Activated T-cell treated with anti-CD3 and anti-CD28 coated beads, Interleukin-2, amount 50 U/mL, for 4 hours (primary cell): ENCODE data around the gene LAMA2. TPM values are rescaled to one million over a fixed set of nuclear protein-coding genes. Genes with fewer than 3 reads are reported as not detected.
A peak's percentile ranks its signal among the peaks of the same experiment; 100 is the strongest.

Source experiments
- ATAC-seq, 2 donors: fragments of 200-7000 bp; cut with Tn5 transposase; one replicate each; pipeline ENCODE4 v1.10.0; 2021
- DNase-seq: peaks from one replicate; pipeline ENCODE4 v3.0.0-alpha.2; 2020
- H3K27me3 Mint-ChIP-seq: one replicate; pipeline ENCODE4 v1.8.0; 2021; ENCODE audit warnings: low read depth, mixed read lengths
- H3K36me3 Mint-ChIP-seq: one replicate; pipeline ENCODE4 v1.8.0; 2022; ENCODE audit warnings: mixed read lengths; ENCODE audit not compliant: insufficient read depth
- H3K4me1 Mint-ChIP-seq: one replicate; pipeline ENCODE4 v1.8.0; 2021; ENCODE audit warnings: low read depth, mixed read lengths
- H3K4me3 Mint-ChIP-seq: one replicate; pipeline ENCODE4 v1.8.0; 2021; ENCODE audit warnings: mild to moderate bottlenecking, moderate library complexity, mixed read lengths
- H3K9me3 Mint-ChIP-seq: one replicate; pipeline ENCODE4 v1.8.0; 2021; ENCODE audit warnings: mixed read lengths
- total RNA-seq, 3 donors: library from RNA; stranded (reverse); gene quantifications; one replicate each; pipeline ENCODE4 v1.2.1, GENCODE V29; 2021

Gene LAMA2
- total RNA-seq, 3 donors from 2014 or later, result 2.1 to 4.7 (median 3.8) TPM

- ATAC-seq (no peak), DNase-seq (no peak)
- Mint-ChIP-seq H3K4me1 (peaks cover 35% of the 10 kb centered on the region), H3K9me3 (no peaks in the 10 kb centered on the region), H3K4me3 (no peak overlapping the region), H3K27me3 (no peaks in the 10 kb centered on the region), H3K36me3 (no peaks in the 10 kb centered on the region)
Measured at GRCh38 chr6:129279343-129280292, 396.7 kb downstream of the LAMA2 start.

GRCh38 chr6:129280293-129280644 lies 397.3 kb downstream of the LAMA2 start:
- ATAC-seq (no peak), DNase-seq (no peak)
- no peak overlapping the region for H3K4me3 Mint-ChIP-seq
- H3K27me3 Mint-ChIP-seq, result no peaks in the 10 kb centered on the region
- no peaks in the 10 kb centered on the region for H3K9me3 Mint-ChIP-seq
- H3K4me1 Mint-ChIP-seq, result peaks cover 35% of the 10 kb centered on the region
- H3K36me3 Mint-ChIP-seq, result no peaks in the 10 kb centered on the region

- ATAC-seq (peak; percentile 70 to 90), DNase-seq (peak; percentile 12)
- Mint-ChIP-seq H3K27me3 (no peaks in the 10 kb centered on the region), H3K9me3 (no peaks in the 10 kb centered on the region), H3K4me1 (peaks cover 35% of the 10 kb centered on the region), H3K4me3 (peak overlapping the region; percentile 22), H3K36me3 (no peaks in the 10 kb centered on the region)
Measured at GRCh38 chr6:129280749-129281148, 397.8 kb downstream of the LAMA2 start.

- ATAC-seq (no peak), DNase-seq (no peak)
- Mint-ChIP-seq H3K27me3 (no peaks in the 10 kb centered on the region), H3K4me3 (peak overlapping the region; percentile 22), H3K4me1 (peaks cover 35% of the 10 kb centered on the region), H3K36me3 (no peaks in the 10 kb centered on the region), H3K9me3 (no peaks in the 10 kb centered on the region)
Measured at GRCh38 chr6:129281168-129281796, 398.3 kb downstream of the LAMA2 start.

- DNase-seq, result no peak
- Mint-ChIP-seq H3K4me3 (no peak overlapping the region), H3K36me3 (no peaks in the 10 kb centered on the region), H3K9me3 (no peaks in the 10 kb centered on the region), H3K4me1 (peaks cover 35% of the 10 kb centered on the region), H3K27me3 (no peaks in the 10 kb centered on the region)
- no peak for ATAC-seq
Measured at GRCh38 chr6:129282019-129282418, 399.1 kb downstream of the LAMA2 start.

GRCh38 chr6:129284225-129284624 lies 401.3 kb downstream of the LAMA2 start:
- DNase-seq, result no peak
- Mint-ChIP-seq H3K4me1 (peaks cover 33% of the 10 kb centered on the region), H3K27me3 (no peaks in the 10 kb centered on the region), H3K36me3 (no peaks in the 10 kb centered on the region), H3K9me3 (no peaks in the 10 kb centered on the region), H3K4me3 (no peak overlapping the region)
- ATAC-seq, result no peak

GRCh38 chr6:129287231-129288177 lies 404.6 kb downstream of the LAMA2 start:
- Mint-ChIP-seq H3K4me3 (no peak overlapping the region), H3K4me1 (peaks cover 9% of the 10 kb centered on the region), H3K36me3 (no peaks in the 10 kb centered on the region), H3K27me3 (no peaks in the 10 kb centered on the region), H3K9me3 (no peaks in the 10 kb centered on the region)
- no peak for DNase-seq
- ATAC-seq, result no peak

- no peaks in the 10 kb centered on the region for H3K4me1 Mint-ChIP-seq
- no peaks in the 10 kb centered on the region for H3K36me3 Mint-ChIP-seq
Measured at GRCh38 chr6:129289442-129289841, 406.5 kb downstream of the LAMA2 start.

GRCh38 chr6:129292836-129293235 lies 409.9 kb downstream of the LAMA2 start:
- no peaks in the 10 kb centered on the region for H3K9me3 Mint-ChIP-seq
- no peaks in the 10 kb centered on the region for H3K4me1 Mint-ChIP-seq
- DNase-seq (no peak), ATAC-seq (no peak)
- no peaks in the 10 kb centered on the region for H3K36me3 Mint-ChIP-seq
- no peak overlapping the region for H3K4me3 Mint-ChIP-seq
- no peaks in the 10 kb centered on the region for H3K27me3 Mint-ChIP-seq

More at GRCh38 chr6:129289442-129289841, 406.5 kb downstream of the LAMA2 start:
- ATAC-seq (no peak), DNase-seq (no peak)
- no peaks in the 10 kb centered on the region for H3K9me3 Mint-ChIP-seq
- no peak overlapping the region for H3K4me3 Mint-ChIP-seq
- H3K27me3 Mint-ChIP-seq, result no peaks in the 10 kb centered on the region

GRCh38 chr6:129297592-129297991 lies 414.7 kb downstream of the LAMA2 start:
- H3K36me3 Mint-ChIP-seq, result no peaks in the 10 kb centered on the region
- H3K27me3 Mint-ChIP-seq, result no peaks in the 10 kb centered on the region
- ATAC-seq (no peak), DNase-seq (no peak)
- no peaks in the 10 kb centered on the region for H3K4me1 Mint-ChIP-seq
- no peaks in the 10 kb centered on the region for H3K9me3 Mint-ChIP-seq
- H3K4me3 Mint-ChIP-seq, result no peak overlapping the region

GRCh38 chr6:129302671-129303070 lies 419.7 kb downstream of the LAMA2 start:
- Mint-ChIP-seq H3K9me3 (no peaks in the 10 kb centered on the region), H3K36me3 (no peaks in the 10 kb centered on the region), H3K27me3 (no peaks in the 10 kb centered on the region), H3K4me3 (no peak overlapping the region), H3K4me1 (no peaks in the 10 kb centered on the region)
- no peak for ATAC-seq
- DNase-seq, result no peak

- H3K4me1 Mint-ChIP-seq, result no peaks in the 10 kb centered on the region
- no peak overlapping the region for H3K4me3 Mint-ChIP-seq
- H3K9me3 Mint-ChIP-seq, result no peaks in the 10 kb centered on the region
- H3K27me3 Mint-ChIP-seq, result peaks cover 1% of the 10 kb centered on the region
- ATAC-seq (no peak), DNase-seq (no peak)
- H3K36me3 Mint-ChIP-seq, result no peaks in the 10 kb centered on the region
Measured at GRCh38 chr6:129306826-129307225, 423.9 kb downstream of the LAMA2 start.

GRCh38 chr6:129307845-129308244 lies 424.9 kb downstream of the LAMA2 start:
- peaks cover 1% of the 10 kb centered on the region for H3K27me3 Mint-ChIP-seq
- H3K4me1 Mint-ChIP-seq, result no peaks in the 10 kb centered on the region
- ATAC-seq (no peak), DNase-seq (no peak)
- H3K4me3 Mint-ChIP-seq, result no peak overlapping the region
- no peaks in the 10 kb centered on the region for H3K36me3 Mint-ChIP-seq
- H3K9me3 Mint-ChIP-seq, result no peaks in the 10 kb centered on the region

- no peak for ATAC-seq
- peaks cover 1% of the 10 kb centered on the region for H3K27me3 Mint-ChIP-seq
- H3K4me1 Mint-ChIP-seq, result no peaks in the 10 kb centered on the region
- H3K36me3 Mint-ChIP-seq, result no peaks in the 10 kb centered on the region
- DNase-seq, result no peak
- no peaks in the 10 kb centered on the region for H3K9me3 Mint-ChIP-seq
- no peak overlapping the region for H3K4me3 Mint-ChIP-seq
Measured at GRCh38 chr6:129309154-129309553, 426.2 kb downstream of the LAMA2 start.
